ENCODE measurements around the gene FREY1.
"Not testable (repeated sequence)": the region's sequence is repeated elsewhere in the genome, so short reads cannot be mapped to it uniquely, and the experiment has no call there.

The FREY1 gene

GRCh38 chr11:45909594-45910475 is 2.8 kb upstream of the FREY1 start:
- no peaks in the 10 kb centered on the region for H3K9me3 ChIP-seq (ENCODE audit: severe bottlenecking)
- no peaks in the 10 kb centered on the region for H3K4me1 ChIP-seq (ENCODE audit: insufficient read depth, poor library complexity, severe bottlenecking)
- no peak for TF ChIP-seq CTCF (IDR thresholded peaks at IDR 0.05; ENCODE audit: poor library complexity, severe bottlenecking)
- H3K36me3 ChIP-seq (ENCODE audit: low read depth) = peaks cover 26% of the 10 kb centered on the region
- no peak overlapping the region for H3K4me3 ChIP-seq (ENCODE audit: severe bottlenecking)
- ATAC-seq (ENCODE audit: low read depth) = no peak
- H3K27ac ChIP-seq (ENCODE audit: poor library complexity, severe bottlenecking) = no peak overlapping the region
- no peak for DNase-seq (ENCODE audit: low spot score)
- no peaks in the 10 kb centered on the region for H3K27me3 ChIP-seq (ENCODE audit: insufficient read depth, poor library complexity, severe bottlenecking)

GRCh38 chr11:45907911-45908370 is 870 bp upstream of the FREY1 start:
- Histone ChIP-seq H3K27me3 (ENCODE audit: insufficient read depth, poor library complexity, severe bottlenecking) (no peaks in the 10 kb centered on the region), H3K4me1 (ENCODE audit: insufficient read depth, poor library complexity, severe bottlenecking) (no peaks in the 10 kb centered on the region), H3K4me3 (ENCODE audit: severe bottlenecking) (no peak overlapping the region), H3K9me3 (ENCODE audit: severe bottlenecking) (no peaks in the 10 kb centered on the region), H3K36me3 (ENCODE audit: low read depth) (peaks cover 11% of the 10 kb centered on the region), H3K27ac (ENCODE audit: poor library complexity, severe bottlenecking) (no peak overlapping the region)
- ATAC-seq (ENCODE audit: low read depth) (peak; percentile 4; the same call in 1 of the 3 replicates), DNase-seq (ENCODE audit: low spot score) (no peak)
- TF ChIP-seq CTCF (IDR thresholded peaks at IDR 0.05; ENCODE audit: poor library complexity, severe bottlenecking) = no peak

- no peaks in the 10 kb centered on the region for H3K4me1 ChIP-seq (ENCODE audit: insufficient read depth, poor library complexity, severe bottlenecking)
- peaks cover 2% of the 10 kb centered on the region; the same call in 1 of the 2 replicates for H3K36me3 ChIP-seq (ENCODE audit: low read depth)
- no peak for TF ChIP-seq CTCF (IDR thresholded peaks at IDR 0.05; ENCODE audit: poor library complexity, severe bottlenecking)
- H3K27ac ChIP-seq (ENCODE audit: poor library complexity, severe bottlenecking) = no peak overlapping the region
- ATAC-seq (ENCODE audit: low read depth) (no peak), DNase-seq (ENCODE audit: low spot score) (no peak)
- H3K9me3 ChIP-seq (ENCODE audit: severe bottlenecking) = no peaks in the 10 kb centered on the region
- no peak overlapping the region for H3K4me3 ChIP-seq (ENCODE audit: severe bottlenecking)
- H3K27me3 ChIP-seq (ENCODE audit: insufficient read depth, poor library complexity, severe bottlenecking) = no peaks in the 10 kb centered on the region
These were observed 882 bp downstream of the FREY1 start for GRCh38 chr11:45906096-45906682.

GRCh38 chr11:45905576-45905975 is 1.5 kb downstream of the FREY1 start:
- H3K4me1 ChIP-seq (ENCODE audit: insufficient read depth, poor library complexity, severe bottlenecking); DNase-seq (ENCODE audit: low spot score); H3K9me3 ChIP-seq (ENCODE audit: severe bottlenecking); ATAC-seq (ENCODE audit: low read depth); H3K4me3 ChIP-seq (ENCODE audit: severe bottlenecking); H3K36me3 ChIP-seq (ENCODE audit: low read depth); H3K27ac ChIP-seq (ENCODE audit: poor library complexity, severe bottlenecking); H3K27me3 ChIP-seq (ENCODE audit: insufficient read depth, poor library complexity, severe bottlenecking): not testable (repeated sequence)

GRCh38 chr11:45905095-45905494 is 2.0 kb downstream of the FREY1 start:
- TF ChIP-seq CTCF (IDR thresholded peaks at IDR 0.05; ENCODE audit: poor library complexity, severe bottlenecking) = no peak
- H3K4me3 ChIP-seq (ENCODE audit: severe bottlenecking) = no peak overlapping the region
- no peaks in the 10 kb centered on the region for H3K4me1 ChIP-seq (ENCODE audit: insufficient read depth, poor library complexity, severe bottlenecking)
- no peak overlapping the region for H3K27ac ChIP-seq (ENCODE audit: poor library complexity, severe bottlenecking)
- DNase-seq (ENCODE audit: low spot score) (no peak), ATAC-seq (ENCODE audit: low read depth) (no peak)
- H3K27me3 ChIP-seq (ENCODE audit: insufficient read depth, poor library complexity, severe bottlenecking) = no peaks in the 10 kb centered on the region
- no peaks in the 10 kb centered on the region for H3K36me3 ChIP-seq (ENCODE audit: low read depth)
- H3K9me3 ChIP-seq (ENCODE audit: severe bottlenecking) = no peaks in the 10 kb centered on the region

All from RWPE2 (cell line).